ENCODE measurements around the gene CNGB1.
"Not testable (repeated sequence)": the region's sequence is repeated elsewhere in the genome, so short reads cannot be mapped to it uniquely, and the experiment has no call there.

Gene CNGB1

DNA sequence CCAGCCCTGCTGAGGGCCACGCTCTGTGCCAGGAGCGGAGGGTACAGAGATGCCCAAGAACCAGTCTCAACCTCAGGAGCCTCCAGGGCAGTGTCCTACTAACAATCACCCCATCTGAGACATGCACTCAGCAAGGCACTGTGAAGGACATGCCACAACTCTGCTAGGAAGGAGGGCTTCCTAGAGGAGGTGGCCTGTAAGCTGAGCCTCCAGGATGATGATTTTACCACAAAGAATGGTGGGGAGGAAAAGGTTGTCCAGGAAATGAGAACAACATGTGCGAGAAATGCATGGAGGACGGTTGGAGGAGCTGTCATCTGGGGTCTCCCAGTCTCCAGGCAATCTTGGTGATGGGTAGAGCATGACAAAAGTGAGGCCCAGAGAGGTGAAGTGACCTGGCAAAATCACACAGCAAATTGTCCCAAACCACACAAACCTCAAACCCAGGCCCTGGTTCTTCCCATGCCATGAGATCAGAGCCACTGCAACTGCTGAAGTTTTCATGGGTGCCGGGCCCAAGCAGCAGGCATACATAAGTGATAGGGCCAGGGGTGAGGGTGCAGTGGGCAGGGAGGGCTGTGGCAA is 30.5 kb downstream of the CNGB1 start:
- intact Hi-C loops (cut with DNase I): no loop called here
- DNase-seq: peak in 2 of 10 donors; percentile 25 to 44

GRCh38 chr16:57939872-57940224 is 31.1 kb downstream of the CNGB1 start:
- DNase-seq: peak in 1 of 10 donors; percentile 77
- intact Hi-C loops (cut with DNase I): no loop called here

- DNase-seq: peak in 6 of 10 donors; percentile 21 to 91 (median 48)
- intact Hi-C loops (cut with DNase I): no loop called here
Measured at GRCh38 chr16:57938936-57939871, 31.7 kb downstream of the CNGB1 start.

DNA sequence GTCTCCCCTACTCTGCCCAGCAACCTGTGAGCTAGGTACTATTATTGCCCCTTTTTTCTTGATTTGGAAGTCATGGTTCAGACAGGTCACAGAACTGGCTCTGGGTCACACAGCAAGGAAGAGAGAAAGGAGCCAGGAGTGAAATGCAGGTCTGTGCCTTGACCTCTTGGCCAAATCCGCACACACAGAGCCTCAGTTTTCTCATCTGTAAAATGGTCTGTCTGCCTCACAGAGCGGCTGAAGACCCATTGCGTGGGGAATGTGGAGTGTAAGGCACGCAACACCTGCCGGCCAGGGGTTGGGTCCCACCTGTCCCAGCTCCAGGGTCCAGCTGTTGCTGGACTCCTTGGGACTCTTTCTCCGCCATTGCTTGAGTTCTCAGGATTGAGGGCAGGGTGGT is 32.4 kb downstream of the CNGB1 start:
- DNase-seq: no peak
- intact Hi-C loops (cut with DNase I): no loop called here

- intact Hi-C loops (cut with DNase I): no loop called here
- DNase-seq: peak in 2 of 10 donors; percentile 18 to 31
Measured at GRCh38 chr16:57937861-57938260, 33.1 kb downstream of the CNGB1 start.

GRCh38 chr16:57935904-57936303 is 35.0 kb downstream of the CNGB1 start:
- DNase-seq: no peak
- intact Hi-C loops (cut with DNase I): no loop called here

DNA sequence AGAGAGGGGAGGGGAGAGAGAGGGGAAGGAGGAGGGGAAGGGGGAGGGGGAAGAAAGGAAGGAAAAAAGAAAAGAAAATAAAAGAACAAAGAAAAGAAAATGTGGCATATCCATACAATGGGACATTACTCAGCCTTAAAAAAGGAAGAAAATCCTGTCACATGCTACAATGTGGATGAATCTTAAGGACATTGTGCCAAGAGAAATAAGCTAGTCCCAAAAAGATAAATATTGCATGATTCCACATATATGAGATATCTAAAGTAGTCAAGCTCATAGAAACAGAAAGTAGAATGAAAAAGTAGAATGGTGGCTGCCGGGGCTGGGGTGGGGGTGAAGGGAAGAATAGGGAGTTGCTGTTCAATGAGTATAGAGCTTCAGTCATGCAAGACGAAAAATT is 40.4 kb downstream of the CNGB1 start:
- no peak for DNase-seq
- intact Hi-C loops (cut with DNase I): no loop called here

- no peak for DNase-seq
- intact Hi-C loops (cut with DNase I): no loop called here
Measured at GRCh38 chr16:57929250-57929649, 41.7 kb downstream of the CNGB1 start.

GRCh38 chr16:57926041-57926440 is 44.9 kb downstream of the CNGB1 start:
- intact Hi-C loops (cut with DNase I): no loop called here
- DNase-seq: peak in 1 of 10 donors; percentile 42

- DNase-seq: peak in 1 of 10 donors; percentile 11
- intact Hi-C loops (cut with DNase I): no loop called here
Measured at GRCh38 chr16:57925310-57925709, 45.6 kb downstream of the CNGB1 start.

GRCh38 chr16:57924514-57924913 is 46.4 kb downstream of the CNGB1 start:
- intact Hi-C loops (cut with DNase I): no loop called here

DNA sequence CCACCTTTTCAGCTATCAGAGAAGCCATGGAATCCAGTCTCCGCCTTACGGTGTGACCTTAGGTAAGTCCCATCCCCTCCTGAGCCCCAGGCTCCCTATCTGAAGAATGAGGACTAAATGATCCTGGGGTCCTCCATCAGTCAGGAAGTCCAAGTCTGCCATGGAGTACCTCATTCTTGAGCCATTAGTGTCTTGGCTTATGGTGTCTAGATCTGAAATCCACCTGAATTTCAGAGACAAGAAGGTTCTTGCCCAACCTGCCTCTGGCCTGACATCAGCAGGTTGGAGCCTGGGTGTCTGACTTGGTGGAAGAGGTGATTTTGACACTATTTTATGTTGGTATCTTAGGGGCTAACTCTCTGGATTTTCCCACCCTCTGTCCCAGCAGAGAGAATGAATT is 47.1 kb downstream of the CNGB1 start:
- intact Hi-C loops (cut with DNase I): no loop called here
- DNase-seq: peak in 1 of 10 donors; percentile 2

More at GRCh38 chr16:57924514-57924913, 46.4 kb downstream of the CNGB1 start:
- DNase-seq: peak in 1 of 10 donors; percentile 11

GRCh38 chr16:57923418-57923817 is 47.5 kb downstream of the CNGB1 start:
- peak in 1 of 10 donors; percentile 2 for DNase-seq
- intact Hi-C loops (cut with DNase I): no loop called here

GRCh38 chr16:57920880-57921229 is 50.1 kb downstream of the CNGB1 start:
- no peak for DNase-seq
- intact Hi-C loops (cut with DNase I): no loop called here

DNA sequence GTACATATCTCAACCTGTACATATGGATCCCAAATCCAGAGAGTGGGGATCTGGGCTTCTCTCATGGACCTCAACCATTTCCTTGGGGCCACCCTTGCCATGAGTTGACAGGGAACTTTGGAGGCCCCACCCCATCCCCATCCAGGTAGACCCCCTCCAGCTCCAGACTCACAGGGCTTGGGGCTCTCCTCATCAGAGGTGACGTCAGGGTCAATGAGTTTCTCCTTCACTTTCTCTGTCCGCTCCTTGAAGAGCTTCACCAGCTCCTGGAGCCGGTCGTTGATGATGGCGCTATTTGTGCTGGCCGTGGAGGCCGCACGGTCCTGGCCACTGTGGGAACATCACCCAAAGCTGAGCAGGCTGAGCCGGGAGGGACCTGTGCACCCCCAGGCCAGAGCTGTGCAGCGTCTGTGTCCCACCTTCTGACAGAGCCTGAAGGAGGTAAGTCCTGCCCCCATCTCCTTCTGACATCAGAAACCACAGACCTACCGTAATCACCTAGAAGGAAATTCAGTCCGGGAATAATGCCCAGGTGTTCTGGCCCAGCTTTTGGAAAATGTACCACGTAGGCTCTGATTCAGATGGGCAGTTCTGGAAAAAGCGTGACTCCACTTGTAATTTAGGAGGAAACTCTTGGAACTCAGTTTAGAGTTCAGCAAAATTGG is 50.6 kb downstream of the CNGB1 start:
- intact Hi-C loops (cut with DNase I): no loop called here
- peak in 2 of 10 donors; percentile 39 to 71 for DNase-seq

- peak in 2 of 10 donors; percentile 19 to 72 for DNase-seq
- intact Hi-C loops (cut with DNase I): no loop called here
Measured at GRCh38 chr16:57918994-57919393, 51.9 kb downstream of the CNGB1 start.

DNA sequence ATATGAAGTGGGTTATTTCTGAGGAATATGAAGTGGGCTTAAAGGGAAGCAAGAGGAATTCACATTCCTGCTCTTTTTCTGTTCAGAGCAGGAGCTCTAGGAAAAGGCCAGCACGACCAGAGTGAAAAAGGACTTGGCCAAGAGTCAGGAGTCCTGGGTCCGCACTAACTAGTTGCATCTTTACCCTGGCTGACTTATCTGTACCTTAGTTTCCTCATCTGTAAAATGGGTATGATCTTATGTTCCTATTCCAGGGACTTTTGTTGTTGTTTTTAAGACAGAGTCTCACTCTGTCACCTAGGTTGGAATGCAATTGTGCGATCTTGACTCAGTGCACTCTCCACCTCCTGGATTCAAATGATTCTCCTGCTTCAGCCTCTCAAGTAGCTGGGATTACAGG is 52.5 kb downstream of the CNGB1 start:
- peak in 2 of 10 donors; percentile 20 to 25 for DNase-seq
- intact Hi-C loops (cut with DNase I): no loop called here

GRCh38 chr16:57917929-57918328 is 53.0 kb downstream of the CNGB1 start:
- peak in 2 of 10 donors; percentile 0 for DNase-seq
- intact Hi-C loops (cut with DNase I): not testable (repeated sequence)

DNA sequence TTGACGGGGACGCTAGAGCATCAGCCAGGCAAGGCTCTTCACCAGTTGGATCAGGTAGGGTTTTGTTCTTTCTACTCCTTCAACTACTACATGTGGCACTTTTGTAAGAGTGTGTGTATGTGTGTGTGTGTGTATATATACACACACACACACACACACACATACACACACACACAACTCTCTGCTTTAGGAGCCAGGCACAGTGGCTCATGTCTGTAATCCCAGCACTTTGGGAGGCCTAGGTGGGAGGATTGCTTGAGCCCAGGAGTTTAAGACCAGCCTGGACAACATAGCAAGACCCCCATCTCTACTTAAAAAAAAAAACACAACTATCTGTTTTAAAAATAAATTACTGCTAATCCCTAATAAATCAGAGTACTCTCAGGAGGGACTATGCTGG is 53.4 kb downstream of the CNGB1 start:
- intact Hi-C loops (cut with DNase I); DNase-seq: not testable (repeated sequence)

DNA sequence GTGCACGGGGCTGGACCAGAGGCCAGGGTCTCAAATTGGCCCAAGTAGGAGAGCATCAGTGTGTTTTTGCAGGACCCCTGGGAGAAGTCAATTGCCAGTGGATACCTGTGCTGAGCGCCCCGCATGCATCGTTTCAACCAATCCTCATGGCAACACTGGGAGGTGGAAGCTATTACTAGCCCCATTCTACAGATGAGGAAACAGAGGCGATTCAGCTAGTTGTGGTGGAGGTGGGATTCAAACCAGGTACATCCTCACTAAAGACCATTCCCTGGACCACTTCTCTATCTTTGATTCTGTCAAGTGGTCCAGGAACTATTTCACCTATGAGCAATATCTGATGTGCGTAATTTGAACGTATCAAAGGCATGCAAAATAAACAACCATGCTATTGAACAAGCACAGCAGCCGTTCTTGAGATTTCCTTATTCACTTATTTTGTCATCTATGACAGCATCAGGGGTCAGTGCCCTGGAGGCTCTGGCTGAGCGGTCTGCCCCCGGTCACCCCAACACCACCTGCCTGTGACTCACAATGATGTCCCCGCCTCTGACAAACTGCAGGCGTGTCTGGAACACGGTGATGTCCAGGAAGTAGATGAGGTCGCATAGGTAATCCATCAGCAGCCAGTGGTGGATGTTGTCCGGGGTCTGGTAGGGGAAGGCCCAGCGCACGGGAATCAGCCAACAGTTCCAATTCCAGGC is 54.0 kb downstream of the CNGB1 start:
- intact Hi-C loops (cut with DNase I): no loop called here
- DNase-seq: peak in 1 of 10 donors; percentile 40

All from posterior cingulate gyrus (tissue), 11 donors.